Measurements from ENCODE around the gene DENND4C.

GRCh38 chr9:19310246-19310645 lies 79.8 kb downstream of the DENND4C start:
- TF ChIP-seq TAF1 (IDR thresholded peaks at IDR 0.05; ENCODE audit: low read depth, low read length) (no peak), POLR2AphosphoS5 (IDR thresholded peaks at IDR 0.05; ENCODE audit: low read depth, low read length) (no peak), SPI1 (IDR thresholded peaks at IDR 0.05; ENCODE audit: low read depth, low read length) (no peak), POLR2A (IDR thresholded peaks at IDR 0.05; ENCODE audit: low read depth, low read length) (no peak), PAX5 (IDR thresholded peaks at IDR 0.05; ENCODE audit: insufficient read depth, low read length, severe bottlenecking) (no peak)
